WTC11 (cell line): ENCODE data around the gene TGM1. TPM values are rescaled to one million over a fixed set of nuclear protein-coding genes. Genes with fewer than 3 reads are reported as not detected.

Experiments
- ATAC-seq: fragments of 200-7000 bp; cut with Tn5 transposase; 2 replicates; pipeline ENCODE4 v1.10.0; 2021; ENCODE audit warnings: mild to moderate bottlenecking, moderate library complexity
- CTCF ChIA-PET: fragments of 300-600 bp; sonication (Branson Sonifier 250); formaldehyde crosslinking; loops from one replicate; lab custom pipeline; 2021; ENCODE audit warnings: antibody characterized with exemption; lab: Charles Lee
- POLR2A ChIA-PET: fragments of 350-600 bp; sonication (Branson Sonifier 250); formaldehyde crosslinking; loops from one replicate; lab custom pipeline; 2021; ENCODE audit warnings: antibody characterized with exemption; lab: Charles Lee
- DNase-seq: peaks from one replicate; pipeline ENCODE4 v3.0.0; 2021; ENCODE audit warnings: low spot score
- H3K27ac Mint-ChIP-seq: 2 replicates; pipeline ENCODE4 v1.8.0; 2021; ENCODE audit warnings: mixed read lengths
- H3K27me3 Mint-ChIP-seq: 2 replicates; pipeline ENCODE4 v1.8.0; 2021; ENCODE audit warnings: low read depth, mild to moderate bottlenecking, moderate library complexity, mixed read lengths
- H3K36me3 Mint-ChIP-seq: 2 replicates; pipeline ENCODE4 v1.8.0; 2021; ENCODE audit warnings: mixed read lengths
- H3K4me1 Mint-ChIP-seq: 2 replicates; pipeline ENCODE4 v1.8.0; 2022; ENCODE audit warnings: mixed read lengths
- H3K4me3 Mint-ChIP-seq: 2 replicates; pipeline ENCODE4 v1.8.0; 2021; ENCODE audit warnings: mild to moderate bottlenecking, moderate library complexity, mixed read lengths
- H3K9me3 Mint-ChIP-seq: 2 replicates; pipeline ENCODE4 v1.8.0; 2021; ENCODE audit warnings: mixed read lengths
- CBFB ChIP-seq: sonication (generic); formaldehyde crosslinking; IDR thresholded peaks from 2 replicates; pipeline ENCODE4 v1.8.1; 2022; ENCODE audit warnings: mild to moderate bottlenecking, low read depth, missing genetic modification reagents
- ERG ChIP-seq: fragments of 250-450 bp; sonication (Bioruptor Pico); IDR thresholded peaks from 2 replicates; pipeline ENCODE4 v1.8.0; 2021; ENCODE audit warnings: mild to moderate bottlenecking
- ETV6 ChIP-seq: sonication (generic); formaldehyde crosslinking; IDR thresholded peaks from 2 replicates; pipeline ENCODE4 v1.8.1; 2022; ENCODE audit warnings: mild to moderate bottlenecking, missing genetic modification reagents
- FOXP1 ChIP-seq: sonication (generic); formaldehyde crosslinking; IDR thresholded peaks from 2 replicates; pipeline ENCODE4 v1.8.0; 2022; ENCODE audit warnings: missing genetic modification reagents, mild to moderate bottlenecking, moderate library complexity, borderline replicate concordance
- GRHL2 ChIP-seq: fragments of 250-450 bp; sonication (Bioruptor Pico); IDR thresholded peaks from 2 replicates; pipeline ENCODE4 v1.8.0; 2022; ENCODE audit warnings: mild to moderate bottlenecking, moderate library complexity; ENCODE audit not compliant: insufficient replicate concordance, severe bottlenecking
- GTF2I ChIP-seq: fragments of 250-450 bp; sonication (Bioruptor Pico); conservative IDR thresholded peaks from 2 replicates; pipeline ENCODE4 v1.4.0; 2021; ENCODE audit warnings: mild to moderate bottlenecking
- HMGA2 ChIP-seq: fragments of 250-450 bp; sonication (Bioruptor Pico); IDR thresholded peaks from 2 replicates; pipeline ENCODE4 v1.4.0; 2021; ENCODE audit warnings: mild to moderate bottlenecking, moderate library complexity
- NFE2L1 ChIP-seq: sonication (generic); formaldehyde crosslinking; IDR thresholded peaks from 2 replicates; pipeline ENCODE4 v1.8.1; 2023; ENCODE audit warnings: missing genetic modification reagents
- PRRX2 ChIP-seq: fragments of 250-450 bp; sonication (Bioruptor Pico); IDR thresholded peaks from 2 replicates; pipeline ENCODE4 v1.8.0; 2021; ENCODE audit warnings: mild to moderate bottlenecking
- SMAD3 ChIP-seq: sonication (generic); formaldehyde crosslinking; IDR thresholded peaks from 2 replicates; pipeline ENCODE4 v1.8.0; 2022; ENCODE audit warnings: missing genetic modification reagents, mild to moderate bottlenecking, borderline replicate concordance
- SMAD4 ChIP-seq: sonication (generic); formaldehyde crosslinking; IDR thresholded peaks from 2 replicates; pipeline ENCODE4 v1.8.0; 2022; ENCODE audit warnings: mild to moderate bottlenecking, missing genetic modification reagents
- STAT6 ChIP-seq: sonication (generic); formaldehyde crosslinking; conservative IDR thresholded peaks from 2 replicates; pipeline ENCODE4 v1.8.1; 2023; ENCODE audit warnings: mild to moderate bottlenecking, low read depth, missing genetic modification reagents, moderate library complexity
- ZBTB21 ChIP-seq: sonication (generic); formaldehyde crosslinking; IDR thresholded peaks from 2 replicates; pipeline ENCODE4 v1.8.1; 2023; ENCODE audit warnings: mild to moderate bottlenecking, missing genetic modification reagents, borderline replicate concordance
- ZNF281 ChIP-seq: sonication (generic); formaldehyde crosslinking; IDR thresholded peaks from 2 replicates; pipeline ENCODE4 v1.8.0; 2023; ENCODE audit warnings: mild to moderate bottlenecking, missing genetic modification reagents
- ZNF423 ChIP-seq: fragments of 250-450 bp; sonication (Bioruptor Pico); IDR thresholded peaks from 2 replicates; pipeline ENCODE4 v2.1.2; 2022; ENCODE audit warnings: mild to moderate bottlenecking, moderate library complexity
- total RNA-seq: library from RNA; stranded (reverse); gene quantifications from 3 replicates; pipeline ENCODE4 v1.2.3, GENCODE V29; 2021

TGM1 gene
- total RNA-seq, 1 experiment from 2014 or later, result 5.2 TPM

DNA sequence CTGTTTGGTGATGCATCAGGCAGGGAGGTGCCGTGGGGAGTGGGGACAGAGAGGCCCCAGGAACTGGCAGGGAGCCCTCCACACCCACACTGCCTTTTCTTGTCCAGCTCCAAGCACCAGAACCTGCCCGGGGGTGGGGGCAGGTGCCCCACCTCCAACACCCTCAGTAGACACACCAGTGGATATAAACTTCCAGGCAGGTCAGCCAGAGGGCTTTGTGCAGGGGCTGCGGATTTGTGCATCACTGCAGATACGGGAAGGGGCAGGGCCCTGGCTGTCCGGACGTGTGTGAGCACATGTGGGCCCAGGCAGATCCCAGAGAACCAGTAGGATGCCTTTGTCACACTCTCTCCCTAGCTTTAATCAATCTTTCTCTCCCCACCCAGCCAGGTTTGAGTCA, 1.3 kb upstream of the TGM1 start:
- no peaks in the 10 kb centered on the region for H3K4me1 Mint-ChIP-seq
- H3K4me3 Mint-ChIP-seq, result no peak overlapping the region
- H3K27me3 Mint-ChIP-seq, result no peaks in the 10 kb centered on the region
- ATAC-seq, result no peak
- TF ChIP-seq HMGA2, result no peak
- TF ChIP-seq, all 79 proteins: peak for 0
- ChIA-PET CTCF (interaction anchor here (1.2 kb wide), 1 partner anchor 44 kb away, joined by 4 read pairs; the partner anchor contains the start of gene CIDEB), POLR2A (no interaction called here)
- no peaks in the 10 kb centered on the region for H3K9me3 Mint-ChIP-seq
- DNase-seq, result no peak
- H3K36me3 Mint-ChIP-seq, result peaks cover 4% of the 10 kb centered on the region; the same call in 1 of the 2 replicates
- H3K27ac Mint-ChIP-seq, result no peak overlapping the region; the same call in 1 of the 2 replicates

DNA sequence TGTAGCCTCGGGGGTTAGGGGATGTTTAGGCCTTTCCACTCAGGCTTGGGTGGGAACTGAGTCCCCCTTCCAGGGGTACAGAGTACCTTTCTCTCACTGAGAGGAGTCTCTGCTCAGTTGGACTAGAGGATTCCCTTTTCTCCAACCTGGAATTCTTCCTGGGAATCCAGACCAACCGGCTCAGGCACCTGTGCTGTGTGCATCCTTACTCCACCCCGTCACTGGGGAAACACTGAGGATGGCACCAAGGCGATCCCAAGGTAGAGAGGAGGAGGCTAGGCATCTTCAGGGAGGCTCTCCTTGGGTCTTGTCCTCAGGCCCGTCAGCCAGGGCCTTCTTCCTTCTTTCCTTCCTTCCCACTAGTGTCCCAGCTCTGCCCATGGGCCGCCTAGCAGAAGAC, 871 bp upstream of the TGM1 start:
- TF ChIP-seq FOXP1 (CRISPR knock-in tag) (no peak), SMAD4 (no peak), STAT6 (CRISPR knock-in tag) (no peak), NFE2L1 (CRISPR knock-in tag) (no peak), GTF2I (CRISPR knock-in tag) (no peak)
- no peak overlapping the region for H3K27ac Mint-ChIP-seq
- H3K4me3 Mint-ChIP-seq, result no peak overlapping the region
- H3K9me3 Mint-ChIP-seq, result no peaks in the 10 kb centered on the region
- ChIA-PET POLR2A (no interaction called here), CTCF (interaction anchor here (1.2 to 2.6 kb wide), 2 partner anchors 21 to 44 kb away, joined by 4 to 17 read pairs; partner anchors contain the start of genes CIDEB and TINF2)
- peaks cover 4% of the 10 kb centered on the region; the same call in 1 of the 2 replicates for H3K36me3 Mint-ChIP-seq
- ATAC-seq, result no peak
- no peak for DNase-seq
- H3K4me1 Mint-ChIP-seq, result no peaks in the 10 kb centered on the region
- H3K27me3 Mint-ChIP-seq, result no peaks in the 10 kb centered on the region

DNA sequence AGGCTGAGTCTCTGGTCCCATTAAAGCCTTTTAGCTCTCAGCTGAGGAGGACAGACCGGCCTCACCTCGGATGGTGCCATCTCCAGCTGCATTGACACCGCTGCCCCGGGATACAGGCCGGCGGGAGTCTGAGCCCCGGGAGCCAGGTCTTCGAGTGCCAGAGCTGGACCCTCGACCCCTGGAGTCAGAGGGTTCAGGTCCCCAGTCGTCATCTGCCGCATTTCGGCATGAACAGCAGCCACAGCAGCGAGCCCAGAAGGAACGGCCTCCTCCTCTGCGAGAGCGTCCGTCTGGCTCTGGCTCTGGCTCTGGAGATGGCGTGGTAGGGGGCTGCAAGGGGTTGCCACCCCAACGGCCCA, 1.0 kb downstream of the TGM1 start:
- H3K36me3 Mint-ChIP-seq, result no peaks in the 10 kb centered on the region
- DNase-seq (no peak), ATAC-seq (no peak)
- H3K27me3 Mint-ChIP-seq, result no peaks in the 10 kb centered on the region
- ChIA-PET CTCF (interaction anchor here (1.0 to 2.6 kb wide), 4 partner anchors 9 to 49 kb away, joined by 3 to 17 read pairs (median 6); partner anchors contain the start of genes RABGGTA and TINF2), POLR2A (interaction anchor here (0.9 kb wide), 1 partner anchor 9 kb away, joined by 5 read pairs; the partner anchor contains the start of gene RABGGTA)
- no peak for TF ChIP-seq PRRX2 (CRISPR knock-in tag)
- TF ChIP-seq GRHL2 (CRISPR knock-in tag), result no peak
- no peak for TF ChIP-seq ETV6
- TF ChIP-seq HMGA2, result no peak
- no peak for TF ChIP-seq CBFB (CRISPR knock-in tag)
- no peak for TF ChIP-seq FOXP1 (CRISPR knock-in tag)
- TF ChIP-seq ZBTB21 (CRISPR knock-in tag), result no peak
- no peak for TF ChIP-seq STAT6 (CRISPR knock-in tag)
- no peak for TF ChIP-seq ZNF423 (CRISPR knock-in tag)
- TF ChIP-seq ZNF281 (CRISPR knock-in tag), result no peak
- no peak for TF ChIP-seq ERG (CRISPR knock-in tag)
- no peak for TF ChIP-seq SMAD3
- no peaks in the 10 kb centered on the region for H3K4me1 Mint-ChIP-seq
- no peak overlapping the region for H3K27ac Mint-ChIP-seq
- H3K4me3 Mint-ChIP-seq, result no peak overlapping the region
- no peaks in the 10 kb centered on the region for H3K9me3 Mint-ChIP-seq
